Measurements from ENCODE around the gene TCIRG1. TPM values are rescaled to one million over a fixed set of nuclear protein-coding genes. Genes with fewer than 3 reads are reported as not detected.

Gene TCIRG1
- total RNA-seq = 111 and 115 TPM in 2 replicates

GRCh38 chr11:68038718-68039525 is at the start of gene TCIRG1:
Gene TCIRG1 (plus strand): TSS chr11:68039025. CDS start chr11:68041272, 2,247 bp downstream.

GRCh38 chr11:68003846-68004550 is 34.8 kb upstream of the TCIRG1 start, which contains the start of gene UNC93B1:
Gene UNC93B1 (minus strand): TSS chr11:68004097. CDS start chr11:68004043, 54 bp downstream.

GRCh38 chr11:68010090-68011041 is 28.5 kb upstream of the TCIRG1 start, which contains the start of gene ALDH3B1:
Gene ALDH3B1 (plus strand): TSS chr11:68010327. CDS start chr11:68015298, 4,971 bp downstream.

GRCh38 chr11:68030318-68031143 is 8.3 kb upstream of the TCIRG1 start, which contains the start of gene NDUFS8:
Gene NDUFS8 (plus strand): TSS chr11:68030681. CDS start chr11:68032152, 1,471 bp downstream.

Other genes with a start within 250 kb of the TCIRG1 start
- gene UNC93B1, start 34.9 kb upstream of the TCIRG1 start, total RNA-seq = 22.4 and 23.5 TPM in 2 replicates
- gene ALDH3B1, start 28.7 kb upstream of the TCIRG1 start, total RNA-seq = 20.8 and 34.4 TPM in 2 replicates
- gene NDUFS8, start 8.3 kb upstream of the TCIRG1 start, total RNA-seq = 78.4 and 79.0 TPM in 2 replicates
- gene CHKA, start 82.4 kb downstream of the TCIRG1 start, total RNA-seq = 12.0 and 14.0 TPM in 2 replicates
- 26.4 and 27.6 TPM in 2 replicates for gene KMT5B, start 174.3 kb downstream of the TCIRG1 start, total RNA-seq
- gene C11orf24, start 232.9 kb downstream of the TCIRG1 start, total RNA-seq = 40.1 and 66.5 TPM in 2 replicates